DND-41 (cell line): ENCODE measurements around the gene LCN15.
A peak's percentile ranks its signal among the peaks of the same experiment; 100 is the strongest.

ENCODE experiments used
- ATAC-seq: fragments of 200-7000 bp; cut with Tn5 transposase; 3 replicates; pipeline ENCODE4 v1.9.1; 2021; ENCODE audit warnings: low read depth; ENCODE audit not compliant: insufficient read depth
- DNase-seq: peaks from one replicate; pipeline ENCODE4 v3.0.0-alpha.2; 2020
- H2AFZ ChIP-seq: 2 replicates; pipeline ENCODE4 v1.6.0; 2012; ENCODE audit warnings: low read depth, low read length
- H3K27ac ChIP-seq: 2 replicates; pipeline ENCODE4 v1.5.1; 2012; ENCODE audit warnings: low read length, inconsistent platforms
- H3K27me3 ChIP-seq: fragments of 200-600 bp; sonication (generic); 2 replicates; pipeline ENCODE4 v1.6.0; 2012; ENCODE audit warnings: low read length, mild to moderate bottlenecking, inconsistent platforms; ENCODE audit not compliant: insufficient read depth, poor library complexity
- H3K36me3 ChIP-seq: 2 replicates; pipeline ENCODE4 v1.5.1; 2012; ENCODE audit warnings: low read length, inconsistent platforms; ENCODE audit not compliant: insufficient read depth
- H3K4me1 ChIP-seq: 2 replicates; pipeline ENCODE4 v1.5.1; 2012; ENCODE audit warnings: mild to moderate bottlenecking, low read length; ENCODE audit not compliant: insufficient read depth
- H3K4me2 ChIP-seq: 2 replicates; pipeline ENCODE4 v1.6.0; 2012; ENCODE audit warnings: mild to moderate bottlenecking, moderate library complexity, low read length, inconsistent platforms; ENCODE audit not compliant: insufficient read depth
- H3K4me3 ChIP-seq, 2 experiments: fragments of 200-600 bp in 1 of 2; shearing (Covaris generic) in 1 of 2; 2 replicates each; pipeline ENCODE4 v1.5.1; 2012 to 2016; ENCODE audit warnings: inconsistent platforms in 2 of 2, low read length in 2 of 2, mild to moderate bottlenecking in 2 of 2, low read depth in 1 of 2, moderate library complexity in 1 of 2
- H3K79me2 ChIP-seq: 2 replicates; pipeline ENCODE4 v1.6.0; 2012; ENCODE audit warnings: low read length, inconsistent platforms; ENCODE audit not compliant: insufficient read depth
- H3K9ac ChIP-seq: 2 replicates; pipeline ENCODE4 v1.6.0; 2012; ENCODE audit warnings: low read depth, mild to moderate bottlenecking, inconsistent platforms, low read length, moderate library complexity
- H3K9me3 ChIP-seq: 2 replicates; pipeline ENCODE4 v1.5.1; 2012; ENCODE audit warnings: low read length, moderate library complexity, mild to moderate bottlenecking, inconsistent platforms; ENCODE audit not compliant: insufficient read depth, severe bottlenecking
- H4K20me1 ChIP-seq: 2 replicates; pipeline ENCODE4 v1.6.0; 2012; ENCODE audit warnings: low read length; ENCODE audit not compliant: insufficient read depth
- EZH2 ChIP-seq: IDR thresholded peaks from 3 replicates; pipeline ENCODE4 v1.6.1; 2012; ENCODE audit warnings: borderline replicate concordance, low read depth, mild to moderate bottlenecking, moderate library complexity, low read length, inconsistent platforms; ENCODE audit not compliant: severe bottlenecking
- TF ChIP-seq, protein P1 (sequence below): IDR thresholded peaks from 2 replicates; pipeline ENCODE4 v1.5.1; 2012; ENCODE audit warnings: borderline replicate concordance, low read length, moderate library complexity, mild to moderate bottlenecking; ENCODE audit not compliant: poor library complexity, severe bottlenecking; ENCODE audit errors: extremely low read depth

The LCN15 gene

DNA sequence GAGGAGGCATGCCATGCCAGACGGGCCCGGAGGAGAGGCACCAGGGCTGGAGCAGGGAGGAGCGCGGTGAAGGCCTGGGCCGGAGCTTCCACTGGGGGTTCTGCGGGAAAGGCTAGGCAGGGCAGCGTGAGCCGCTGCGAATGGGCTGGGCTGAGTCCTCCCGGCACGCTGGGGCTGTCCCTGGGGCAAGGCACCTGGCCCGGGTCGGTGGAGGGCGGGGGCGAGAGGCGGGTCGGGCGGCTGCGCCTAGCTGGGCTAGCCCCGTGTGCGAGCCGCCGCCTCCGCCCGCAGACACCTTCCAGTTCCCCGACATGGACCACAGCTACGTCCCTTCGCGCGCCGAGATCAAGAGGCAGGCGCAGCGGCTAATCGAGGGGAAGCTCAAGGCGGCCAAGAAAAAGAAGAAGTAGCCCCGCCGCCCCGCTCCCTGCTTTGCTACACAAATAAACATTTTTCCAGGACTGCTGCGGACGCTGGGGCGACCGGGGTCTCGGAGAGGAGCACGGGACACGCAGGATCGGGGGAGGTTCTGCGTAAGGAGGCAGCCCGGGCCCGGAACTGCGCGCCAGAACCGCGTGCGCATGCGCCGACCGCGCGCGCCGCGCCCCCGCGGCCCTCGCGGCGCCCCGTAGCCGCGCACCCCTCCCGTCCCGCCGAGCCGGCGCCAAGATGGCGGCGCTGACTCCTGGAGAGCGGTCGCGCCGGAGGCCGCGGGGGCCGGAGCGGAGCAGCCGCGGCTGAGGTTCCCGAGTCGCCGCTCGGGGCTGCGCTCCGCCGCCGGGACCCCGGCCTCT, 43.2 kb upstream of the LCN15 start, which contains the start of gene RABL6:
Gene RABL6, plus strand, starts transcription at position 668 of the 794 bp plus-strand sequence. CDS start 249 bp downstream, outside the sequence.
- Histone ChIP-seq H3K4me2 (peak within 1 kb of the TSS; percentile 95), H3K9ac (peak within 1 kb of the TSS; percentile 71), H3K27ac (peak within 1 kb of the TSS; percentile 81), H3K36me3 (peaks cover 30% of the 10 kb centered on the region), H3K4me3 (peak within 1 kb of the TSS; percentile 83 to 84; a peak in 3 of 4 replicates), H3K27me3 (no peaks in the 10 kb centered on the region), H3K79me2 (peaks cover 53% of the 10 kb centered on the region), H4K20me1 (peaks cover 17% of the 10 kb centered on the region; the same call in 1 of the 2 replicates), H3K9me3 (no peaks in the 10 kb centered on the region), H2AFZ (peak within 1 kb of the TSS; percentile 82), H3K4me1 (peaks cover 37% of the 10 kb centered on the region)
- no peak for TF ChIP-seq EZH2
- TF ChIP-seq, protein P1, sequence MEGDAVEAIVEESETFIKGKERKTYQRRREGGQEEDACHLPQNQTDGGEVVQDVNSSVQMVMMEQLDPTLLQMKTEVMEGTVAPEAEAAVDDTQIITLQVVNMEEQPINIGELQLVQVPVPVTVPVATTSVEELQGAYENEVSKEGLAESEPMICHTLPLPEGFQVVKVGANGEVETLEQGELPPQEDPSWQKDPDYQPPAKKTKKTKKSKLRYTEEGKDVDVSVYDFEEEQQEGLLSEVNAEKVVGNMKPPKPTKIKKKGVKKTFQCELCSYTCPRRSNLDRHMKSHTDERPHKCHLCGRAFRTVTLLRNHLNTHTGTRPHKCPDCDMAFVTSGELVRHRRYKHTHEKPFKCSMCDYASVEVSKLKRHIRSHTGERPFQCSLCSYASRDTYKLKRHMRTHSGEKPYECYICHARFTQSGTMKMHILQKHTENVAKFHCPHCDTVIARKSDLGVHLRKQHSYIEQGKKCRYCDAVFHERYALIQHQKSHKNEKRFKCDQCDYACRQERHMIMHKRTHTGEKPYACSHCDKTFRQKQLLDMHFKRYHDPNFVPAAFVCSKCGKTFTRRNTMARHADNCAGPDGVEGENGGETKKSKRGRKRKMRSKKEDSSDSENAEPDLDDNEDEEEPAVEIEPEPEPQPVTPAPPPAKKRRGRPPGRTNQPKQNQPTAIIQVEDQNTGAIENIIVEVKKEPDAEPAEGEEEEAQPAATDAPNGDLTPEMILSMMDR: no peak
- peak; percentile 81 for DNase-seq
- peak; percentile 79 for ATAC-seq

DNA sequence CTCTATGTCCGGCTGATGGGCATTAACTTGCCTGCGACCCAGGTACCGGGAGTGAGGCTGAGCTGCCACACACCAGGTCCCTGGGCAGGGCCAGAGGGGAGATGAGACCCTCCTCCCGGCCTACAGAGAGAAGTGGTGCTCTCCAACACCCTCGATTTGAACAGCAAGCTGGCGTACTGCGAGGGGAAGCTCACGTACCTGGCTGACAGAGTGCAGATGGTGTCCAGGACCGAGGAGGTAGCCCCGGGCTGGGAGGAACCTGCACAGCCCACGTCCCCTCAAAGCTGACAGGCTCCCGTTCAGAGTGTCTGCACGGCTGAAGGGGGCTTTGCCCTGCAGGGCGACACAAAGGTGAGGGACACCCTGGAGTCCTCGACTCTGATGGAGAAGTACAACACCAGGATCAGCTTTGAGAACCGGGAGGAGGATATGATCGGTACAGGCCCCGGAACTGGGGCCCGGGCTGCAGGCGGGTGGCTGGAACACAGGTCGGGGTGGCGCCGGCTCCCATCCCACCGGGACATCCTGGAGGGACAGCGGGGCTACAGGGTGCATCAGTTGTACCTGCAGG, 42.4 kb upstream of the LCN15 start:
- Histone ChIP-seq H3K4me1 (peaks cover 37% of the 10 kb centered on the region), H3K9me3 (no peaks in the 10 kb centered on the region), H3K27me3 (no peaks in the 10 kb centered on the region), H3K4me3 (peak overlapping the region; percentile 22 to 84; a peak in 3 of 4 replicates), H3K27ac (0 out of 2 replicates have a peak overlapping the region, but pooled peaks have one; percentile 0), H3K9ac (peak overlapping the region; percentile 71), H2AFZ (no peak overlapping the region), H3K4me2 (peak overlapping the region; percentile 95), H3K36me3 (peaks cover 30% of the 10 kb centered on the region), H3K79me2 (peaks cover 46% of the 10 kb centered on the region), H4K20me1 (peaks cover 16% of the 10 kb centered on the region; the same call in 1 of the 2 replicates)
- ATAC-seq: no peak
- DNase-seq: no peak
- TF ChIP-seq EZH2: no peak
- TF ChIP-seq, protein P1: no peak

DNA sequence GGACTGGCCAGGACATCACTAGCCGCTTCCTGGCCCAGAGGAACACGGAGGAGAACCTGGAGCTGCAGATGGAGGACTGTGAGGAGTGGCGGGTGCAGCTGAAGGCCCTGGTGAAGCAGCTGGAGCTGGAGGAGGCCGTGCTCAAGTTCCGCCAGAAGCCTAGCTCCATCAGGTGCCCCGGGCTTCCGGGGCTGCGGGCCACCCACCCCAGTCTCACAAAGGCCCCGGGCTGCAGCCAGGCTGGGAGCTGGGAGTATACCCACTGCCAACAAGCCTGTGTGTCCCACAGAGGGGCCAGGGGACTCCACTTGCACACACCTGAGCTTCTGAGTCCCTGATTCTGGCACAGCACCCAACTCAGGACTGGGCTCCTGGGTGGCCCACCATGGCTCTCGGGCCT, 41.7 kb upstream of the LCN15 start:
- no peaks in the 10 kb centered on the region for H3K9me3 ChIP-seq
- DNase-seq: no peak
- peaks cover 23% of the 10 kb centered on the region for H3K36me3 ChIP-seq
- peaks cover 14% of the 10 kb centered on the region; the same call in 1 of the 2 replicates for H4K20me1 ChIP-seq
- H3K4me3 ChIP-seq: peak overlapping the region in 1 of 2 experiments; percentile 84; a peak in 1 of 4 replicates
- H3K4me2 ChIP-seq: peak overlapping the region; percentile 95
- H3K27me3 ChIP-seq: peaks cover 5% of the 10 kb centered on the region
- no peak overlapping the region for H2AFZ ChIP-seq
- TF ChIP-seq EZH2: no peak
- TF ChIP-seq, protein P1: no peak
- no peak overlapping the region for H3K27ac ChIP-seq
- peaks cover 40% of the 10 kb centered on the region for H3K79me2 ChIP-seq
- peaks cover 38% of the 10 kb centered on the region for H3K4me1 ChIP-seq
- H3K9ac ChIP-seq: peak overlapping the region; percentile 71; the same call in 1 of the 2 replicates
- no peak for ATAC-seq
